DOHH2 (cell line): ENCODE measurements around the gene NEU3.
"Not testable (repeated sequence)": the region's sequence is repeated elsewhere in the genome, so short reads cannot be mapped to it uniquely, and the experiment has no call there.

Experiments used
- EZH2phosphoT487 ChIP-seq: fragments of 200-600 bp; sonication (generic); IDR thresholded peaks from 2 replicates; pipeline ENCODE4 v1.6.1; 2017; ENCODE audit warnings: borderline replicate concordance, mild to moderate bottlenecking, antibody characterized with exemption, low read length, moderate library complexity, mixed read lengths
- TF ChIP-seq, protein P1 (sequence below): fragments of 200-600 bp; sonication (generic); IDR thresholded peaks from one replicate; pipeline ENCODE4 v1.5.1; 2014; ENCODE audit warnings: antibody characterized with exemption, mild to moderate bottlenecking, low read depth, low read length; ENCODE audit not compliant: poor library complexity, severe bottlenecking

DNA sequence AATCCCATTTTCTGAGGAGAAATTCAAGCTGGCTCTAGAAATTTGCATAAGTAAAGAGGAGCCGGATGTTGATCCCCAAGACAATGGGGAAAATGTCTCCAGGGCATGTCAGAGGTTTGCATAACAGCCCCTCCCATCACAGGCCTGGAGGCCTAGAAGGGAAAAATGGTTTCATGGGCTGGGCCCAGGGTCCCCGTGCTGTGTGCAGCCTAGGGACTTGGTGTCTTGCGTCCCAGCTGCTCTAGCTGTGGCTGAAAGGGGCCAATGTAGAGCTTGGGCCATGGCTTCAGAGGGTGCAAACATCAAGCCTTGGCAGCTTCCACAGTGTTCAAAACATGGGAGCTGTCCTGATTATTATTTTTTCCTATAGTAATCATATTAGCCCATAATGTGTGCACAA is 30.5 kb downstream of the NEU3 start:
- TF ChIP-seq, protein P1, sequence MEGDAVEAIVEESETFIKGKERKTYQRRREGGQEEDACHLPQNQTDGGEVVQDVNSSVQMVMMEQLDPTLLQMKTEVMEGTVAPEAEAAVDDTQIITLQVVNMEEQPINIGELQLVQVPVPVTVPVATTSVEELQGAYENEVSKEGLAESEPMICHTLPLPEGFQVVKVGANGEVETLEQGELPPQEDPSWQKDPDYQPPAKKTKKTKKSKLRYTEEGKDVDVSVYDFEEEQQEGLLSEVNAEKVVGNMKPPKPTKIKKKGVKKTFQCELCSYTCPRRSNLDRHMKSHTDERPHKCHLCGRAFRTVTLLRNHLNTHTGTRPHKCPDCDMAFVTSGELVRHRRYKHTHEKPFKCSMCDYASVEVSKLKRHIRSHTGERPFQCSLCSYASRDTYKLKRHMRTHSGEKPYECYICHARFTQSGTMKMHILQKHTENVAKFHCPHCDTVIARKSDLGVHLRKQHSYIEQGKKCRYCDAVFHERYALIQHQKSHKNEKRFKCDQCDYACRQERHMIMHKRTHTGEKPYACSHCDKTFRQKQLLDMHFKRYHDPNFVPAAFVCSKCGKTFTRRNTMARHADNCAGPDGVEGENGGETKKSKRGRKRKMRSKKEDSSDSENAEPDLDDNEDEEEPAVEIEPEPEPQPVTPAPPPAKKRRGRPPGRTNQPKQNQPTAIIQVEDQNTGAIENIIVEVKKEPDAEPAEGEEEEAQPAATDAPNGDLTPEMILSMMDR = not testable (repeated sequence)
- not testable (repeated sequence) for TF ChIP-seq EZH2phosphoT487
